ENCODE data around the gene ANKRD40.

Gene ANKRD40

GRCh38 chr17:50715471-50715870, 7.8 kb upstream of the ANKRD40 start:
- Histone ChIP-seq H3K4me3 (ENCODE audit: low read depth, low read length, poor library complexity, severe bottlenecking) (no peak overlapping the region), H3K36me3 (ENCODE audit: insufficient read depth, low read length) (no peaks in the 10 kb centered on the region), H3K9me2 (ENCODE audit: low read depth, low read length) (no peaks in the 10 kb centered on the region), H3K79me2 (ENCODE audit: insufficient read depth, low read length) (peaks cover 10% of the 10 kb centered on the region), H3K27ac (ENCODE audit: low read depth, low read length, poor library complexity, severe bottlenecking) (no peak overlapping the region), H3K27me3 (ENCODE audit: insufficient read depth, low read length) (no peaks in the 10 kb centered on the region), H3K9me3 (ENCODE audit: low read length) (no peaks in the 10 kb centered on the region), H3F3A (ENCODE audit: insufficient read depth, low read length) (no peaks in the 10 kb centered on the region), H3K4me1 (ENCODE audit: insufficient read depth, low read length, severe bottlenecking) (peaks cover 5% of the 10 kb centered on the region), H4K20me1 (ENCODE audit: insufficient read depth, low read length) (no peaks in the 10 kb centered on the region), H3K9ac (ENCODE audit: low read length) (no peak overlapping the region), H3K4me2 (ENCODE audit: low read length) (no peak overlapping the region), H2AFZ (ENCODE audit: low read length) (no peak overlapping the region)
- TF ChIP-seq EZH2 (IDR thresholded peaks at IDR 0.05; ENCODE audit: borderline replicate concordance, low read length) (no peak), CTCF (IDR thresholded peaks at IDR 0.05; ENCODE audit: low read length) (no peak)

- TF ChIP-seq EZH2 (IDR thresholded peaks at IDR 0.05; ENCODE audit: borderline replicate concordance, low read length): no peak
- no peak for TF ChIP-seq CTCF (IDR thresholded peaks at IDR 0.05; ENCODE audit: low read length)
These were observed 4.9 kb upstream of the ANKRD40 start for GRCh38 chr17:50712641-50713040.

GRCh38 chr17:50710650-50711049, 2.9 kb upstream of the ANKRD40 start:
- no peaks in the 10 kb centered on the region for H3F3A ChIP-seq (ENCODE audit: insufficient read depth, low read length)
- no peaks in the 10 kb centered on the region for H3K27me3 ChIP-seq (ENCODE audit: insufficient read depth, low read length)
- no peaks in the 10 kb centered on the region for H3K9me2 ChIP-seq (ENCODE audit: low read depth, low read length)
- peaks cover 25% of the 10 kb centered on the region for H3K4me1 ChIP-seq (ENCODE audit: insufficient read depth, low read length, severe bottlenecking)
- 0 out of 2 replicates have a peak, but pooled peaks cover 2% of the 10 kb centered on the region for H3K36me3 ChIP-seq (ENCODE audit: insufficient read depth, low read length)
- H3K4me3 ChIP-seq (ENCODE audit: low read depth, low read length, poor library complexity, severe bottlenecking): no peak overlapping the region
- no peak overlapping the region for H3K4me2 ChIP-seq (ENCODE audit: low read length)
- H4K20me1 ChIP-seq (ENCODE audit: insufficient read depth, low read length): no peaks in the 10 kb centered on the region
- no peaks in the 10 kb centered on the region for H3K9me3 ChIP-seq (ENCODE audit: low read length)
- H2AFZ ChIP-seq (ENCODE audit: low read length): no peak overlapping the region
- peaks cover 18% of the 10 kb centered on the region for H3K79me2 ChIP-seq (ENCODE audit: insufficient read depth, low read length)
- TF ChIP-seq CTCF (IDR thresholded peaks at IDR 0.05; ENCODE audit: low read length) (no peak), EZH2 (IDR thresholded peaks at IDR 0.05; ENCODE audit: borderline replicate concordance, low read length) (no peak)
- no peak overlapping the region for H3K9ac ChIP-seq (ENCODE audit: low read length)
- no peak overlapping the region for H3K27ac ChIP-seq (ENCODE audit: low read depth, low read length, poor library complexity, severe bottlenecking)

More at GRCh38 chr17:50712641-50713040, 4.9 kb upstream of the ANKRD40 start:
- Histone ChIP-seq H3K9me2 (ENCODE audit: low read depth, low read length) (no peaks in the 10 kb centered on the region), H3K4me1 (ENCODE audit: insufficient read depth, low read length, severe bottlenecking) (peaks cover 15% of the 10 kb centered on the region), H2AFZ (ENCODE audit: low read length) (no peak overlapping the region), H3K36me3 (ENCODE audit: insufficient read depth, low read length) (no peaks in the 10 kb centered on the region), H3K27me3 (ENCODE audit: insufficient read depth, low read length) (no peaks in the 10 kb centered on the region), H3K4me3 (ENCODE audit: low read depth, low read length, poor library complexity, severe bottlenecking) (no peak overlapping the region), H3K9ac (ENCODE audit: low read length) (no peak overlapping the region), H3K4me2 (ENCODE audit: low read length) (no peak overlapping the region), H4K20me1 (ENCODE audit: insufficient read depth, low read length) (no peaks in the 10 kb centered on the region), H3F3A (ENCODE audit: insufficient read depth, low read length) (no peaks in the 10 kb centered on the region), H3K79me2 (ENCODE audit: insufficient read depth, low read length) (peaks cover 5% of the 10 kb centered on the region; the same call in 1 of the 2 replicates), H3K9me3 (ENCODE audit: low read length) (no peaks in the 10 kb centered on the region), H3K27ac (ENCODE audit: low read depth, low read length, poor library complexity, severe bottlenecking) (no peak overlapping the region)

Data from OCI-LY1 (cell line).